ENCODE data around the gene GALNT17.

Gene GALNT17

DNA sequence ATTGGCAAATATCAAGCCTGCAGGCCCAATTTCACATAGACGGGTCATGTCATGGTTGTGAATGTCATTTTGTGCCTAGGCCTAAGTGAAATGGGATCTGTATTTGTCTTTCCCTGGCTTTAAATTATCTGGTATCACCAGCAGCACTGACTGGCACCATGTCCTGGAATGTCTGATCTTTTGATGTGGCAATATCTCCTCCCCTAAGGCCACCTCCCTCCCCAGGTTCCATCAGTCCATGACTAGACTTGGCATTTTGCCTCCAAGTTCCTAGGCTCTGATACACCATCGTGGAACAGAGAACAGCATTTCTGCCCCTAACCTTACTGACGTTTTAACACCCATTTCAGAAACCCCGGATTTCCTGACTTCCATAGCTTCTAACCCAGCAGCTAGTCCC, 513.9 kb downstream of the GALNT17 start:
- no peak for DNase-seq

DNA sequence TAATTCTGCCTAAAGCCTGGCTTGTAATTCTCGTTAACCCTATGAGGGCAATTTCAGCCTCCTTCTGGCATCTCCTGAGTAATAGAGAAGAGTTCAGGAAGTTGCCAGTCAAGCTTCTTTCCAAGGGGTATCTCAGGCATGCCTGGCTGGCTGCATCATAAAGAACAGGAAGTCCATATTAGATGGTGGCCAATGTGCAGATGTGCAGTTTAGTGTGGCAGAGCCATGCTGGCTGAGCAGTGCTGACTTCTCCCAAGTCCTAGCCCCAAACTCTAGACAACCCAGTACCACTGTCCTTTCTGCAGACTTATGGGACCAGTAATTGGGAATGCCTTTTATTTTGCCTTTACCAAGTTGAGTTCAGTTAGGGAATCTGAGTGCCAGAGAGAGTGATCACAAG, 517.9 kb downstream of the GALNT17 start:
- no peak for DNase-seq

DNA sequence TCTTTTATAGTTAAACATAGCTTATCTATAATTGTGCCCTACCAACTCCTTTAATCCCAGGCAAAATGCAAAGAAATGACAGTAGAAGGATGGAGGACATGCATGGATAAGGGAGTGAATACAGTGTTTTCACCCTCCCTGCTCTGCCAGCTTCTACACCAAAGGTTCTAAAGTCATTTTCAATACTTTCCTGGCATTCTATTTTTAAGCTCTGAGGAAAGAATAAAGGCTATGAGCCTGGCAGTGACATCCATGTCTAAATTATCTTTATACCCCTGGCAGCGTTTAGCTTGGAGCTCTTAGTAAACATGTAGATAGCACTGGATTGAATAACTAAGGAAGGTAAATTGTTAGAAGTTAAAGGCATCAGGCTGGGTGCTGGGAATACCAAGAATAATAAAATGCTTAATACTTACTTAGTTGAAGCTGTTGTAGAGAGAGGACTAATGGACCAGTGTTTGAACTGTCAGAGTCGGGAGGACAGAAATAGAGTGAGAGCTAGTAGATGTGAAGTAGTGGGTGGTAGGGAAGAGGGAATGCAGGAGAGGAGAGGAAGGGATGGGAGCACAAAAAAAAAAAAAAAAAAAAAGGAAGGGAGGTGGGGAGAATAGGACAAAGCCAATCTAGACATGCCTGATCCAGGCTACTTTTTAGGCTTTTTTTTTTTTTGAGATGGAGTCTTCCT, 518.9 kb downstream of the GALNT17 start:
- DNase-seq: no peak

DNA sequence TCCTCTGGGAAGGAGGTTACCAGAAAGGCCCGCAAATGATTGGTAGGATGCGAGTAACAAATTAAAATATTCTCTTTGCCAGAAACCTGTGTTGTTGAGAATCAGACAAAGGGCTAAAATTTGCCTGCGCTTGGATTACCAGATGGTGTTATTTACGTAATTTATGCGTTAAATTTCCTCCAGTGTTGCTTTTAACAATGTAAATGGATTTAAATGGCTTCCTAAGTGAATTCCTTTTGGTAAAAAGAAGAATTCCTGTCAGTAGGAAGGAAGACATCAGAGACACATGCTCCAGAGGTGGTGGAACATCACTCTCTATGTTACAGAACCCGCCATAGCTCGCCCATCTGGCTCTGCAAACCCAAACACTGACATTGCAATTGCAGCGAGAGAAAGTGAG, 520.6 kb downstream of the GALNT17 start:
- DNase-seq: no peak

DNA sequence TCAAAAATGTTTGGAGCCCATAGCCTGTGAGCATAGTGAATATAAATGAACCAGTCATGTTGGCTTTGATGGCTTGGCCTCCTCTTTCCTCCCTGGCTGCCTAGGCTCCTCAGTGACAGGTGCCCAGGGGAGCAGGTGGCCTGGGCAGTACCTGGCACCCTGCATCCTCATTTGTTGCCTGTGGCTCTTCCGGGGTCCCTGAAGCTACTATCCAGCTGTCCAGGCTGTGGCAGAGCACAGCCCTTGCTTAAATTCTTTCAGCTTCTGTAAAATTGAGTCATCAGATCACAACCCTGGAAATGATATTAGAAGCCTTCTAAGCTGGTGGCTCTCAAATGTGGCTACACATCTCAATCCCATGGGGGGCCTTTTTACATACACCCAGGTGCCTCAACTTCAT, 525.4 kb downstream of the GALNT17 start:
- no peak for DNase-seq

DNA sequence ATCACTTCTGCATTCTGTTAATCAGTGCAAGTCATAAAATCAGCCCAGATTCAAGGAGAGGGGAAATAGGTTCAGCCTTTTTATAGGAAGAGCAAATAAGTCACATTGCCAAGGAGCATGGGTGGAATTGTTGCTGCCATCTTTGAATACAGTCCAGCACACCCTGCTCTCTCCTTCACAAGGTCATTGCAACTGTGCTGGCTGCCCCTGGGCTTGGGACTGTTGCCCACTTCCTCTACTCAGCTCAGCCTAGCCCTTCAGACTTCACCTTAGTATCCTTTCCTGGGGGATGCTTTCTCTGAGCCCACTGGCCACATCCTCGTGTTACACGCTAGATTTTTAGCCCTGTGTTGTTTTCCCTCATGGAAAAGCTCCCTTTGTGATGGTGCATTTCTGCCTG, 527.7 kb downstream of the GALNT17 start:
- DNase-seq: no peak

DNA sequence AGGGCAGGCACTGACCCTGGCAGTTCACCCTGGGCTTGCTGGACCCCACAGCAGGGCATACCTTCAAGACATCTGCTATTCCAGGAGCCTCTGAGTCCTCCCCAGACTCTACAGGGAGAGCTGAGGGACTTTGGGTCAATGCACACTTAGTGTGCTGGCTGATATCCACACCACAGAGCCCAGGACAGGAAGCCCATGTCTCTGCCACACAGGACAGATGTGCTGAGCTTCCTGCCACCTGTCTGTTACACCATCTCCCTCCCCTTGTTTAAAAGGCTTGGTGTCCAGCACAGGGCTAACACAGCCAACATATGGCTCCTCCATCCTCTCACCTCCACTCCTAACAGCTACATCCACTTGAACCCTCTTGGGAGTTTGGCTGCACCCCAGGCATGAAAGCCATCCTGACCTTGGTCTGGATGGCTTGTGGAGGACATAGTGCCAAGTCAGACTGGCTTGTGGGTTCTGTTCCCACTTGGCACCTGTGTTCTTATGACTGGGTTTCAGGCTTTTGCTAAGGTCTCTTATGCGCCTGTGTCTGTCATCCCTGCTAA, 529.8 kb downstream of the GALNT17 start:
- DNase-seq: no peak

DNA sequence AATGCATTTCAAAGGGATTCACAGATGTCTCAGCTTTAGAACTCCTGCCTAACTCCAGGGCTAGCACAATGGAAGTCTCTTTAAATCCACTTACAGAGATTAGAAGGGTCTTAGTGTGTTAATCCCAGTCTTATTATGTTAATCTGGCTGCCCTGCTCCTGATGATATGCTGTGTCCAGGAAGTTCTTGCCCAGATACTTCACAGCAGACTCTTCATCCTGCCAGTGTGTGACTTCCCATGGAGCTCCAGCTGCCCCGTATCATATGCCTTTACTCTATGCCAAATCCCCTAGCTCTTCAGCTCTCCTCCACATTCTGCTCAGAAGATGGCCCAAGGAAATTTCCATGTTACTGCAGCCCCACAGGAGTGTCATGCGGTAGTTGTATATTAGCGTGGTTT, 533.8 kb downstream of the GALNT17 start:
- no peak for DNase-seq

DNA sequence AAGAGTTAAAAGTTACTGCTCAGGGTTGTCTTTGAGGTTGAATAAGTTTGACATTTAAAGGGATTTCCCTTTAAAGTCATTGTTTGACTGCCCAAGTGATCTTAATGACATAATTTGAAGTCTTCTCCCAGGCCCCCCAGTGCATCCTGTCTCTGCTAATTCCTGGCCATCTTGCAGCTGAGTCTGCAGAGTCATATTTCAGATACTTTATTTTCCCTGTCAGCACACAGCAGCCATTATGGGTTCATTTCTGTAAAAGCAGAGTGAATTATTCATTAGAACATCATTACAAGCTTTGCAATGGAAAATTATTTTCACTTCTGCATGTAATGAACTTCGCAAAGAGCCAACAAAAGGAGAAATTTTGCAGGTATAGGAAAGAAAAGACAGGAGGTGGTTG, 536.6 kb downstream of the GALNT17 start:
- DNase-seq: no peak

DNA sequence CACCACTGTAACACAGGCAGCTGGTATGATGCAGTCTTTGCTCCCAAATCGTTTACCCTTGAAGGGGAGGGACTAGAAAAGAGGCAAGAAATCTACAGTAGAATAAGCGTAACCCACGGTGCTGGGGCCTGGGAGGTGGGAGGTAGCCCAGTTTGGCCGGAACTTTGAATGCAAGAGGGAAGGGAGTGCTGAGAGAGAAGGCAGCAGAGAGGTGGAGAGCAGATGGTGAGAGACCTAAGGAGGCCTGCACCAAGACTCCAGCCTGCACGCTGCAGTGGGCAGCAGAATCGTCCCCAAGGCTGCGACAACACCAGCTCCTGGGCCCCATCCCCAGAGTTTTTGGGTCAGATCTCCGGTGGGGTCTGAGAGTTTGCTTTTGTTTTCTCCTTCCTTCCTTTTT, 547.5 kb downstream of the GALNT17 start:
- DNase-seq: no peak

DNA sequence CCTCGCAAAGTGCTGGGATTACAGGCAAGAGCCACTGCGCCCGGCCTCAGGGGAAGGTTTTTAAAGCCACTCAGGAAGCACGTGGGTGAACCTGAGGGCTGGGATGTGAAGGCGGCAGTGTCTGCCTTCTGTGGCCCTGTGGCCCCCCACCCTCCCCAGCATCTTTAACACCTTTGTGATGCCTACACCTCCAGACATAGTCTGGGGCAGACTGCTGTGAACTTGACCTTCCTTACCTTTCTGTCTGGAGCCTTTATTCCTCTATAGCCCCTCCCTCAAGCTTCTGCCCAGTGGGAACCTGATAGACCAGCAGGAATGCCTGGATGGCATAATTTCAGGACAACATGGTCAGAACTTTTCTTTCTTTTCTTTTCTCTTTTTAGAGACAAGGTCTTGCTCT, 550.2 kb downstream of the GALNT17 start:
- DNase-seq: no peak

DNA sequence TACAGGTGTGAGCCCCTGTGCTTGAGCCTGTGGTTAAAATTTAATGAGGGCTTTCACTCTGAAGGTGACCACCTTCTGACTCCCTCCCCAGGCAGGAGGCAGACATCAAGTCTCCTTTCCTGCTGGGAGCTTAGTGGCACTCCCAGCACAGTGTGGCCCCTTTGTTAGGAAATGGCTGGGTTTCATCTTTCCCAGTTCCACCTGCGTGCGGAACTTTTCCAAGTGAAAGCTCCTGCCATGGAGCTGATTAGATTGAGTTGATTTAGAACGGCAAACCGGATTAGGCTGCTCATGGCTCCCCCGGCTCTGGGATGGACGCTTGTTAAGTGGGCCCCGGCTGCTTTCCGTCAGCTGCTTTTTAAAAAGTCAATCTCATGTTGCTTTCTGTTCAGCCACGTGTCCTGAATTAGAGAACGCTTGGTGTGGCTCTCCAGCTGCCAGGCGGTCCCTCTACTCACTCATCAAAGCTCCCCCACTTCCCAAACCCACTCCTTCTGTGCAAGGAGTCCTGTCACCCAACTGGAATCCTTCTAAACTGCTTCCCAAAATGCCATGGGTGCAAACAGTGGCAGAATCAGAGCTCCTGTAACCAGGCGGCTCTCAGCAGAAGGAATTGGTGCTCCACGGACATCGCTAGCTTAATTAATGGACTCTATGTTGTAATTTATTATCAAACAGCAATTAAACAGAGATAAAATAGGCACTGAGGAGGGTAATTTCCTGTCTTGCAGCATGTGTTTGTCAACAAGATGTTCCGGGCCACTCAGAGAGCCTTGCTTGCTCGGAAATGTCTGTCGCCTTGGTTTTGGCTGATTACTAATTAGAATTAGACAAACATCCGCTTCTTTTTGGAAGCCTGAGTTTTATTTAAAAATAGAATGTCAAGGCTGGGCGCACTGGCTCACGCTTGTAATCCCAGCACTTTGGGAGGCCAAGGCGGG, 551.2 kb downstream of the GALNT17 start:
- DNase-seq: no peak

DNA sequence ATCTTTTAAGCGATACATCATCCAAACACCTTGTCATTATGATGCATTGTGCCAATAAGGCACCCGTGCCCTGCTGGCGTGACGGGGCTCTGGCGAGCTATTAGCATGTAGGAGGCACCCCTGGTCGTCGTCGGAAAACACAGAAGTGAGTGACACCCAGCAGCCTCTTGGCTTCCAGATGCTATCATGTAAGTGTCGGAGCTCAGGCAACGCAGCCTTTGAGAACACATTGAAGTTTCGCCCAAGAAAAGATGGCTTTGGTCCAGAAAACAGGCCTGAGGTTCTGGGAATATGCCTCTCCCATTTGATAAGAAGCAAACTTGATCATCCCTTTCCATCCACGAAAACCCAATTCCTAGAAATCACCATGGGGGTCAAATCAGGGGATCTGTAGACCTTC, 555.3 kb downstream of the GALNT17 start:
- no peak for DNase-seq

DNA sequence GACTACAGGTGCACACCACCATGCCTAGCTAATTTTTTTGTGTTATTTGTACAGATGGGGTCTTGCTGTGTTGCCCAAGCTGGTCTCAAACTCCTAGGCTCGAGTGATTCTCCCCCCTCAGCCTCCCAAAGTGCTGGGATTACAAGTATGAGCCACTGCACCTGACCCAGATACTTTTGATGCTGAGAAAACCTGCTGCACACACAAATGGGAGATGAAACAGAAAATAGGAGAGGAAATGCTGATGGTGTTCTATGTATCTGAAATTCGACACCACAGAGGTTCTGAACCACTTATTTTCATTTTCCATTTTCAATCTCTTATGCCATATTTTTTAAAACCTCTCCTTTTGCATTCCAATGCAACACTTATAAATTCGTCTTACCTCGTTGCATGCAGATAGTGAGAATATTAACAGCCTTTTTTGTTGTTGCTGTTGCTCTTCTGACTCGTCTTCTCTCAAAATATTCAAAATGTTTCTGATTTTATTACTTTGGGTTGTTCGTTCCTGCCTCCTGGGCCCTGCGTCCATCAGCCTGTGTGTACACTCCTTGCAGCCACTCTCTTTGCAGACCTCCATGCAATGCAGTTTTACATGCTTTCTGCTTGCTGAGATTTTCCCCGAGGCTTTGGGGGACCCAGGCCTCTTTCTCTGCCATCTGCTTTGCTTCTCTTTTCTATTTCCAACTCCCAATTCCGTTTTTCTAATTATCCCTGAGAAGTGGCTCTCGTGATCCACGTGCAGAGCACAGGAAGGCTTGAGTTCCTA, 556.1 kb downstream of the GALNT17 start:
- no peak for DNase-seq

DNA sequence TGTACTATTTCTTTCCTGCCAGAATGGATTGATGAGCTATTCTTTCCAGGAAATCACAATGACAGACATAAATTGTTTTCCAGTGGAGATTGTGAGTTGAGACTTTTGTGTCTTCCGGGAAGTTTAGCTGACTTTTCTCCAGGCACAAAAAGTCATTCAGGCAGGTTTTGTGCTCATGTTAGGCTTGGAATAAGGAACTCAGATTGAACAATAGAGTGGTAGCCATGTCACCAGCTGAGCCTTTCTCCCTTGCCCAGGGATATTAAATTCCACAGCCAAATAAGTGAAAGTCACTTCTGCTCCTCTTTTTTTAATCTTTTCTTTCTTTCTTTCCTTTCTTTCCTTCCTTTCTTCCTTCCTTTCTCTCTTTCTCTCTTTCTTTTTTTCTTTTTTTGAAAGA, 559.6 kb downstream of the GALNT17 start:
- no peak for DNase-seq

DNA sequence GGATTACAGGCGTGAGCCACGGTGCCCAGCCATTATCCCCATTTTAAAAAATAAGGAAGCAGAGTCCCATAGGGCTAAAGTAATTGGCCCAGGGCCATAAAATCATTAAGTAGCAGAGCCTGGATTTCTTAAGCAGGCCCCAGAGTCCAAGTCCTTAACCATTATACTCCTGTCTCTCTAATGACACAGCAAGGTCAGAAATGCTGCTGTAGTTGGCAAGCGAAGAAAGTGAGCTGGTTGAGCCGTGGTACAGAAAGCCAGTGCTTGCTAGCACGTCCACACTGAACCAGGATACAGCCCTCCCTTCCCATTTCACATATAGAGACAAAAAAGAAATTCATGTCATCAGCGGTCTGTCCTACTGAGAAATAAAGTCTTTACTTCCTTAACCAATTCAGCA, 562.7 kb downstream of the GALNT17 start:
- no peak for DNase-seq

DNA sequence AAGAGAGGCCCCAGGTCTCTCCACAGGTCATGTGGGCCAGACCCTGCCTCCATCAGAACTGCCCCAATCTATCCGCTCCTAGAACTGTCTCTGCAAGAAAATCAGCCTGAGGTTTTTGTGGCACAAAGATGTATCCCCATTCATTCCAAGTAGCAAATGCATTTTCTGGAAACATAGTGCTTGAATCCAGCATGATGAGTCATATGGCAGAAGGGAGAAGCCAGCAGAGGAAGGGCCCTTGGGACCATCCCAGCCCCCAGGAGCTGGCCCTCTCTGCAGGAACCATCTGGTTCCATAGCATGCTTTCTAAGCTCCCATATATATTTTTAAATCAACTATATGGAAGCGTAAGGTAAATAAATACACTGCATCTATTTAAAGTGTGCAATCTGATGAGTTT, 563.2 kb downstream of the GALNT17 start:
- DNase-seq: no peak

DNA sequence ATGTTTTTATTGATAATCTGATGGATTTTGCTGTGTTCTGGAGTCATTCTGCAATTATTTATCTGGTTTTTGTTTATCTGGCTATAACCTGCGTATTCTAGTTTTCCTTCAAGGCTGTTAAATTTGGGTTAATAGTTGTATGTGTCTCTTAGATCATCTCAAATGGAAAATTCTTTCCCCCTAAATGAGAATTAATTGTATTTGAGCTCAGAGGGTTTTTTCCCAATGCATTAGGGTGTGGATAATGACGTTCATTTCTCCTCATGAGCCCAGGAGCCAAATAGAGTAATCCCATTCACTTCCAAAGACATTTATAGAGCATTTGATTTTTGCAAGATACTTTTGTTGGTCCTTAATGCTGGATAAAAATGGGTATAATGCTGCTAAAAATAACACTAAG, 564.6 kb downstream of the GALNT17 start:
- DNase-seq: no peak

DNA sequence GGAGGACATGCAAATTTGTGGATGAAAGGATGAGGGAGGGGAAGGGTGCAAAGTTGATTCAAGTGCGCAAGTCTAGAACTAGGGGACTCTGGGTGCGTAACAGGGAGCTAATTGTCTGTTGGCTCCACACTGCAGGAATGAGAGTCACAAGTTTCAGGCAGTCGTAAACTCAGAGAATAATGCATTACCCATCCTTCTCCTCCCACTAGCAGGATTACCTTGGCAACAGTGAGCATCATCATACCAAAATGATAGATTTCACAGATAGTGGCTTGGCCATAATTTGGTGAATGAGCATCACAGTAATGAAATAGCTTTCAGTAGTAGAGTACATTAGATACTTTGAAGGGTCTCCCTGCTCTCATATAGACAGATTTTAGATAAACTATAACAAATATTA, 565.5 kb downstream of the GALNT17 start:
- DNase-seq: no peak

DNA sequence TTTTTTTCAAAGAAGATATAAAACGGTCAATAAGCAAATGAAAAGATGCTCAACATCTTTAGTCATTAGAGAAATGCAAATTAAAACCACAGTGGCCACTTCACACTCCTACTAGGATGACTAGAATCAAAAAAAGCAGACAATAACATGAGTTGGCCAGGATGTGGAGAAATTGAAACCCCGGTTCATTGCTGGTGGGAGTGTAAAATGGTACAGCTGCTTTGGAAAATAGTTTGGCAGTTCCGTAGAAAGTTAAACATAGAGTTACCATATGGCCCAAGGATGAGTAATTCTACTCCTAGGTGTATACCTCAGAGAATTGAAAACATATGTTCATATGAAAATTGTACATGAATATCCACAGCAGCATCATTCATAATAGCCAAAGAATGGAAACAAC, 573.3 kb downstream of the GALNT17 start:
- DNase-seq: no peak

DNA sequence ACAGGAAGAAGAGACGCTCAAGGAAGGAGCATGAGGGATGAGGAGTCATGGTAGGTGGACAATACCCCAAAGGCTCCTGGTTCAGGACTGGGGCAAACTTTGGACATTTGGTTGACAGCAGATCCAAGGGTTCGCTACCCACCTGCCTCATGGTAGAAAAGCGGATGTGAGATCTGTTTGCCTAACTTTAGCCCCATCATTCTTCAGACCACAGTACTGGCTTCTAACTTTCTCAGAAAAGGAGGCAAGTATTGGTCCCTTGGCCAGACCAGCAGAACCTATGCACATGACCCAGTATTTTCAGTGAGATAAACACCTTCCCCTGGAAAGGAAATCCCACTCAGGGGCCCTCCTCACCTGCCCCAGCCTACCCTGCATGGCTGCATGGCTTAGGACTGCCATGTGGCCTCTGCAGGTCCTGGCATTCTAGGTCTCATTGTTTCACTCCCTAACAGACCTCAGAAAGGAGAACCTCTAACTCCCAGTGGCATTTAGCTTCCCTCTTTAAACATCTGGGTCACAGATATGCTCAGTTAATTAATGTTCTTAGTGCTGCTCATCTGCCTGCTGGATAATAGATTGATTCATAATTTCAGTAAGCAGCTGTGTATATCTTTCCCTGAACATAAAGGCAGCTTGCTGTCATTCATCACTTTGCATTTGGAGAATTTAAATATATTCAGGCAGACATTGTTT, 574.1 kb downstream of the GALNT17 start:
- DNase-seq: no peak

DNA sequence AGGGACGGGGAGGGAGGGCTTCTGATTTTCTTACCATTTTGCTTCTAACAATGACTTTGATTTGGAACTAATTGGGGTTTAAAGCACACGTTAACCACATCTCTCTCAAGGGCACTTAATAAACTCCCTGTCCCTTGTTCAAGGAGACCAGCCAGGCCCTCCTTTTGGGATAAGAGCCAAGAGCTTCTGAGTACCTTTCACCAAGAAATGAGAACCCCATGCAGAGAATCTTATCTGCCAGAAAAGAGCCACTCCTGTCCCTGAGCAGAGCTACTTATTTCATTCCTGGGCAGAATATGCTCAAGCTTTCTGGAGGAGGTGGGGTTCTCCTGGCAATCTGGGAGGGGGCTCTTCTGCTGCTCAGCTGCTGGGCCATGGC, 574.6 kb downstream of the GALNT17 start:
- no peak for DNase-seq

DNA sequence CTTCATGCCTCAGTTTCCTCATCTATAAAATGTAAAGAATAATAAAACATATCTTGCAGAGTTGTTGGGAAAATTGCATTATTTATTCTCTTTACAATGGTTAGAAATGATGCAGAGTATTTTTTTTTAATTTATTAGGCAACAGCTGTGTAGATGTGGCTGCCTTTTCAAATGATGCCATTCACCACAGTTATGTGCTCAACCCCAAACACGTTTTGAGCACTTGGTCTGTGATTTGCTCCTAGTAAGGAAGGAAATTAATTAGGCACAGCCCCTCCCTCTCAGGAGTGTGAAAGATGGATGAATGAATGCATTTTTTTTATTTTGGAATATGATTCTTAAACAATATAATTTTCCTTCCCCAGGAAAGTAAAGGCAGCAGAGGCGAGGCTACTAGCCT, 575.1 kb downstream of the GALNT17 start:
- DNase-seq: no peak
